Lower leg skin (tissue), 4 donors: Measurements from ENCODE around the gene TUBG2. TPM values are rescaled to one million over a fixed set of nuclear protein-coding genes. Genes with fewer than 3 reads are reported as not detected.

Source experiments
- DNase-seq, 2 donors: peaks; one replicate each; pipeline ENCODE4 v3.0.0-alpha.2; 2019; ENCODE audit warnings: low spot score in 2 of 2
- H3K4me3 ChIP-seq: fragments of 200-600 bp; sonication (generic); 2 replicates; pipeline ENCODE4 v1.5.1; 2017; ENCODE audit warnings: mild to moderate bottlenecking, low read depth; ENCODE audit not compliant: poor library complexity, severe bottlenecking
- CTCF ChIP-seq, 3 donors: fragments of 450-650 bp; IDR thresholded peaks; one replicate each; pipeline ENCODE4 v1.5.1; 2016; ENCODE audit warnings: antibody characterized with exemption in 3 of 3, mild to moderate bottlenecking in 3 of 3, moderate library complexity in 2 of 3
- POLR2A ChIP-seq, 2 donors: fragments of 450-650 bp; IDR thresholded peaks; one replicate each; pipeline ENCODE4 v1.6.1; 2016 to 2017; ENCODE audit warnings: antibody characterized with exemption in 2 of 2, mild to moderate bottlenecking in 1 of 2, moderate library complexity in 1 of 2
- WGBS, 2 donors: methylation state at CpG; one replicate each; pipeline ENCODE4 v1.1.5; 2018; 5-methylcytosine and 5-hydroxymethylcytosine counted together
- intact Hi-C: fragments of 100-400 bp; cut with DNase I; formaldehyde crosslinking; loops from one replicate; pipeline ENCODE4 v1.15.0; 2023; ENCODE audit warnings: low total_unique reads
- total RNA-seq, 4 donors: library from RNA; depleted of rRNA; stranded (reverse); fragments of >200 nt; gene quantifications; one replicate each; pipeline ENCODE4 v1.1.0, GENCODE V29; 2016

Gene TUBG2
- total RNA-seq, 4 donors from 2014 or later, result 10.6 to 19.3 (median 13.7) TPM

GRCh38 chr17:42676424-42677011, 17.4 kb downstream of the TUBG2 start, which contains the start of gene PLEKHH3:
TSS of gene PLEKHH3 (minus strand) at chr17:42676994. CDS start at chr17:42676563, 431 bp downstream.
- TF ChIP-seq POLR2A (IDR thresholded peaks at IDR 0.05), result peak in 1 of 2 donors; percentile 22
- no peak for TF ChIP-seq CTCF (IDR thresholded peaks at IDR 0.05)
- peak in 1 of 2 donors; percentile 90 for DNase-seq
- intact Hi-C loops, result loop anchor here (2.0 kb wide), 1 partner anchor 68 kb away; the partner anchor contains the start of genes RETREG3 and TUBG1
- peak within 1 kb of the TSS; percentile 87 for H3K4me3 ChIP-seq
- 0 to 1% methylated on average over 33 to 51 of the region's 51 CpGs for WGBS, 2 donors

GRCh38 chr17:42677012-42677857, 18.2 kb downstream of the TUBG2 start:
- WGBS, 2 donors, result 1% methylated on average over 30 to 32 of the region's 33 CpGs
- peak overlapping the region; percentile 33 for H3K4me3 ChIP-seq
- DNase-seq, result peak; percentile 100
- intact Hi-C loops, result loop anchor here (2.0 kb wide), 1 partner anchor 68 kb away; the partner anchor contains the start of genes RETREG3 and TUBG1
- TF ChIP-seq POLR2A (IDR thresholded peaks at IDR 0.05) (no peak), CTCF (IDR thresholded peaks at IDR 0.05) (no peak)

GRCh38 chr17:42677921-42678781, 19.1 kb downstream of the TUBG2 start:
- 0 to 1% methylated on average over 19 to 36 of the region's 53 CpGs for WGBS, 2 donors
- peak overlapping the region; percentile 33 for H3K4me3 ChIP-seq
- TF ChIP-seq CTCF (IDR thresholded peaks at IDR 0.05) (no peak), POLR2A (IDR thresholded peaks at IDR 0.05) (no peak)
- peak; percentile 86 to 97 for DNase-seq
- intact Hi-C loops, result loop anchor here (2.0 kb wide), 1 partner anchor 69 kb away; the partner anchor contains the start of genes RETREG3 and TUBG1

GRCh38 chr17:42678951-42679491, 19.9 kb downstream of the TUBG2 start:
- no peak for TF ChIP-seq CTCF (IDR thresholded peaks at IDR 0.05)
- intact Hi-C loops, result no loop called here
- peak; percentile 71 to 92 for DNase-seq
- WGBS, 2 donors, result 4 to 6% methylated on average over 17 to 18 of the region's 18 CpGs
- no peak overlapping the region for H3K4me3 ChIP-seq
